ENCODE results near the gene PEX11B. TPM values are rescaled to one million over a fixed set of nuclear protein-coding genes. Genes with fewer than 3 reads are reported as not detected.

The PEX11B gene
- total and polyA plus RNA-seq, 2 of the 8 experiments (the other 6 are each of a cell fraction or from before 2014, with no cell fraction given) = 9.1 to 15.1 TPM

DNA sequence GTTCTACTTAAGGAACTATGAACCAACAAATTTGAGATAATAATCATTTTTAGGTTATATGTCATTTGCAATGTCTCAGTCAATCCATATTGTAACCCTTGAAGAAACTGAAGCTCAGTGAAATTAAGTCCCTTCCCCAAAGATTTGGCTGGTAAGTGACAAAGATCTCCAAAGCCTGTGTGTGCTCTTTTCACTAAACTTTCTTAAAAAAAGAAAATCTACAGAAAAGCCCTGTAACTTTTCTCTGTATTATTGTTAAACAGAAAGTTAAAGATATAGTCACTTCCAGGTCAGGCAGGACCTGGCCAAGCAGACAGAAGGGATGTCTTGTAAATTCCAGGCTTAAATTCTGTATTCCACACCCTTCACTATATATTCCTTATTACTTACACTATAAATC is 37.8 kb upstream of the PEX11B start:
- CTCF ChIA-PET (ENCODE audit: partially characterized antibody) = interaction anchor here (1.5 to 3.4 kb wide), 2 partner anchors 20 to 64 kb away, joined by 3 to 14 read pairs; no protein-coding TSS in a partner anchor
- Histone ChIP-seq H3K9ac (replicated peaks in 1 of 4; ENCODE audit: extremely low read depth in 1 of 4, low read depth in 3 of 4, low read length in 3 of 4) (no peak overlapping the region), H3K27me3 (replicated peaks in 1 of 4; ENCODE audit: control insufficient read depth in 3 of 4, extremely low read depth in 1 of 4, insufficient read depth in 3 of 4, low read length in 3 of 4) (peaks cover 5 to 53% (median 39%) of the 10 kb centered on the region in 4 experiments), H3K4ac (replicated peaks; ENCODE audit: insufficient read length, low read depth, low read length) (no peak overlapping the region), H4K8ac (ENCODE audit: extremely low read depth, insufficient read depth, low read length) (no peak overlapping the region), H2BK120ac (replicated peaks; ENCODE audit: low read depth, low read length) (no peak overlapping the region), H3K23me2 (ENCODE audit: low read depth, low read length) (peaks cover 12% of the 10 kb centered on the region), H3K4me1 (replicated peaks in 1 of 4; ENCODE audit: control insufficient read depth in 3 of 4, insufficient read depth in 4 of 4, low read length in 3 of 4) (peaks cover 0 to 6% (median under 1%) of the 10 kb centered on the region in 4 experiments; a peak in 3 of 7 replicates), H3K18ac (ENCODE audit: extremely low read depth, low read length) (no peak overlapping the region), H4K20me1 (replicated peaks in 1 of 2; ENCODE audit: control insufficient read depth in 1 of 2, insufficient read depth in 2 of 2, low read length in 2 of 2) (peaks cover 0 to 2% of the 10 kb centered on the region in 2 experiments), H3K36me3 (ENCODE audit: control insufficient read depth in 2 of 4, insufficient read depth in 4 of 4, low read length in 3 of 4) (no peaks in the 10 kb centered on the region), H3K56ac (replicated peaks; ENCODE audit: insufficient read length, low read depth, low read length) (no peak overlapping the region), H2BK12ac (ENCODE audit: low read depth, low read length) (no peak overlapping the region), H2BK15ac (ENCODE audit: low read length) (no peak overlapping the region), H3K9me3 (ENCODE audit: insufficient read depth in 2 of 2, low read depth in 1 of 2, low read length in 1 of 2) (no peaks in the 10 kb centered on the region), H2AFZ (ENCODE audit: low read length) (no peak overlapping the region), H3K14ac (ENCODE audit: insufficient read length) (no peak overlapping the region), H2BK5ac (ENCODE audit: low read depth, low read length) (no peak overlapping the region), H2AK5ac (ENCODE audit: low read depth, low read length) (no peak overlapping the region), H4K5ac (ENCODE audit: insufficient read length, low read depth, low read length) (no peak overlapping the region), H2BK20ac (ENCODE audit: low read length) (no peak overlapping the region), H3K79me2 (ENCODE audit: control insufficient read depth in 1 of 2, insufficient read depth in 2 of 2, low read length in 2 of 2) (no peaks in the 10 kb centered on the region), H3K79me1 (ENCODE audit: low read depth, low read length) (no peaks in the 10 kb centered on the region), H4K91ac (replicated peaks; ENCODE audit: insufficient read length, low read length) (no peak overlapping the region), H3K4me3 (ENCODE audit: extremely low read depth in 1 of 4, insufficient read depth in 2 of 4, low read depth in 3 of 4, low read length in 4 of 4) (no peak overlapping the region), H3K27ac (ENCODE audit: low read depth, low read length) (no peak overlapping the region), H3K4me2 (ENCODE audit: insufficient read depth in 1 of 2, low read depth in 2 of 2, low read length in 2 of 2) (no peak overlapping the region; a peak in 1 of 4 replicates), H3K23ac (ENCODE audit: insufficient read length) (no peak overlapping the region)
- FAIRE-seq (no peak), DNase-seq (ENCODE audit: low read depth in 1 of 2, low spot score in 2 of 2) (no peak)
- TF ChIP-seq, protein P1, sequence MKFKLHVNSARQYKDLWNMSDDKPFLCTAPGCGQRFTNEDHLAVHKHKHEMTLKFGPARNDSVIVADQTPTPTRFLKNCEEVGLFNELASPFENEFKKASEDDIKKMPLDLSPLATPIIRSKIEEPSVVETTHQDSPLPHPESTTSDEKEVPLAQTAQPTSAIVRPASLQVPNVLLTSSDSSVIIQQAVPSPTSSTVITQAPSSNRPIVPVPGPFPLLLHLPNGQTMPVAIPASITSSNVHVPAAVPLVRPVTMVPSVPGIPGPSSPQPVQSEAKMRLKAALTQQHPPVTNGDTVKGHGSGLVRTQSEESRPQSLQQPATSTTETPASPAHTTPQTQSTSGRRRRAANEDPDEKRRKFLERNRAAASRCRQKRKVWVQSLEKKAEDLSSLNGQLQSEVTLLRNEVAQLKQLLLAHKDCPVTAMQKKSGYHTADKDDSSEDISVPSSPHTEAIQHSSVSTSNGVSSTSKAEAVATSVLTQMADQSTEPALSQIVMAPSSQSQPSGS (IDR thresholded peaks at IDR 0.05; ENCODE audit: low read length) = no peak
- TF ChIP-seq CEBPB (IDR thresholded peaks at IDR 0.05; ENCODE audit: low read depth, low read length) = no peak
- TF ChIP-seq NANOG (IDR thresholded peaks at IDR 0.05; ENCODE audit: insufficient read depth, low read depth, low read length, poor library complexity, severe bottlenecking) = no peak
- TF ChIP-seq, protein P2, sequence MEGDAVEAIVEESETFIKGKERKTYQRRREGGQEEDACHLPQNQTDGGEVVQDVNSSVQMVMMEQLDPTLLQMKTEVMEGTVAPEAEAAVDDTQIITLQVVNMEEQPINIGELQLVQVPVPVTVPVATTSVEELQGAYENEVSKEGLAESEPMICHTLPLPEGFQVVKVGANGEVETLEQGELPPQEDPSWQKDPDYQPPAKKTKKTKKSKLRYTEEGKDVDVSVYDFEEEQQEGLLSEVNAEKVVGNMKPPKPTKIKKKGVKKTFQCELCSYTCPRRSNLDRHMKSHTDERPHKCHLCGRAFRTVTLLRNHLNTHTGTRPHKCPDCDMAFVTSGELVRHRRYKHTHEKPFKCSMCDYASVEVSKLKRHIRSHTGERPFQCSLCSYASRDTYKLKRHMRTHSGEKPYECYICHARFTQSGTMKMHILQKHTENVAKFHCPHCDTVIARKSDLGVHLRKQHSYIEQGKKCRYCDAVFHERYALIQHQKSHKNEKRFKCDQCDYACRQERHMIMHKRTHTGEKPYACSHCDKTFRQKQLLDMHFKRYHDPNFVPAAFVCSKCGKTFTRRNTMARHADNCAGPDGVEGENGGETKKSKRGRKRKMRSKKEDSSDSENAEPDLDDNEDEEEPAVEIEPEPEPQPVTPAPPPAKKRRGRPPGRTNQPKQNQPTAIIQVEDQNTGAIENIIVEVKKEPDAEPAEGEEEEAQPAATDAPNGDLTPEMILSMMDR (IDR thresholded peaks at IDR 0.05; ENCODE audit: control extremely low read depth in 1 of 3, insufficient read depth in 1 of 3, low read depth in 1 of 3, low read length in 3 of 3) = no peak
- no peak for TF ChIP-seq JUND (IDR thresholded peaks at IDR 0.05; ENCODE audit: low read length)
- no peak for TF ChIP-seq PHF8 (conservative IDR thresholded peaks at IDR 0.05; ENCODE audit: low read depth, low read length)
- TF ChIP-seq SP4 (IDR thresholded peaks at IDR 0.05; ENCODE audit: low read length) = no peak
- no peak for TF ChIP-seq CREB1 (IDR thresholded peaks at IDR 0.05)
- TF ChIP-seq BRCA1 (IDR thresholded peaks at IDR 0.05; ENCODE audit: low read depth, low read length) = no peak
- POLR2A ChIA-PET (ENCODE audit: partially characterized antibody) = interaction anchor here (1.2 kb wide), 1 partner anchor 18 kb away, joined by 3 read pairs; no protein-coding TSS in a partner anchor
